Effector memory CD4-positive, alpha-beta T cell (primary cell): Measurements from ENCODE around the gene NEUROG1.
A peak's percentile ranks its signal among the peaks of the same experiment; 100 is the strongest.

ENCODE experiments used
- DNase-seq, 3 donors: peaks; one replicate each; pipeline ENCODE4 v3.0.0-alpha.2; 2020
- H3K27ac ChIP-seq: 2 replicates; pipeline ENCODE4 v1.7.0; 2013; ENCODE audit warnings: mild to moderate bottlenecking, low read length, moderate library complexity; ENCODE audit not compliant: insufficient read depth, poor library complexity, severe bottlenecking
- H3K27me3 ChIP-seq: replicated peaks from 2 replicates; pipeline ENCODE4 v1.7.0; 2013; ENCODE audit warnings: mild to moderate bottlenecking, low read length; ENCODE audit not compliant: insufficient read depth, control insufficient read depth, poor library complexity, severe bottlenecking
- H3K36me3 ChIP-seq: 2 replicates; pipeline ENCODE4 v1.7.0; 2013; ENCODE audit warnings: mild to moderate bottlenecking, low read length, moderate library complexity; ENCODE audit not compliant: control insufficient read depth, insufficient read depth
- H3K4me1 ChIP-seq: 2 replicates; pipeline ENCODE4 v1.7.0; 2013; ENCODE audit warnings: low read length, mild to moderate bottlenecking; ENCODE audit not compliant: control insufficient read depth, insufficient read depth, poor library complexity, severe bottlenecking
- H3K4me3 ChIP-seq: 2 replicates; pipeline ENCODE4 v1.7.0; 2013; ENCODE audit warnings: low read length, low read depth, mild to moderate bottlenecking; ENCODE audit not compliant: insufficient read depth, poor library complexity, severe bottlenecking
- H3K9me3 ChIP-seq: 2 replicates; pipeline ENCODE4 v1.7.0; 2013; ENCODE audit warnings: mild to moderate bottlenecking, low read length, moderate library complexity; ENCODE audit not compliant: control insufficient read depth

Gene NEUROG1

GRCh38 chr5:135551593-135552447 is 16.1 kb upstream of the NEUROG1 start:
- Histone ChIP-seq H3K27ac (no peak overlapping the region), H3K4me3 (no peak overlapping the region), H3K27me3 (peaks cover 4% of the 10 kb centered on the region), H3K36me3 (no peaks in the 10 kb centered on the region), H3K4me1 (no peaks in the 10 kb centered on the region), H3K9me3 (no peaks in the 10 kb centered on the region)
- DNase-seq = peak in 1 of 3 donors; percentile 13

GRCh38 chr5:135549413-135549812 is 13.6 kb upstream of the NEUROG1 start:
- H3K27ac ChIP-seq = no peak overlapping the region

GRCh38 chr5:135547590-135548254 is 12.0 kb upstream of the NEUROG1 start:
- DNase-seq = no peak
- Histone ChIP-seq H3K27me3 (peaks cover 37% of the 10 kb centered on the region), H3K27ac (no peak overlapping the region), H3K4me1 (peaks cover 5% of the 10 kb centered on the region), H3K36me3 (no peaks in the 10 kb centered on the region), H3K9me3 (no peaks in the 10 kb centered on the region), H3K4me3 (no peak overlapping the region)

More at GRCh38 chr5:135549413-135549812, 13.6 kb upstream of the NEUROG1 start:
- no peaks in the 10 kb centered on the region for H3K9me3 ChIP-seq
- no peaks in the 10 kb centered on the region for H3K4me1 ChIP-seq
- no peak overlapping the region for H3K4me3 ChIP-seq
- DNase-seq = no peak
- H3K27me3 ChIP-seq = peaks cover 21% of the 10 kb centered on the region
- no peaks in the 10 kb centered on the region for H3K36me3 ChIP-seq

GRCh38 chr5:135546912-135547311 is 11.1 kb upstream of the NEUROG1 start:
- Histone ChIP-seq H3K4me1 (peaks cover 5% of the 10 kb centered on the region), H3K27me3 (peaks cover 37% of the 10 kb centered on the region), H3K36me3 (no peaks in the 10 kb centered on the region), H3K27ac (no peak overlapping the region), H3K4me3 (no peak overlapping the region), H3K9me3 (no peaks in the 10 kb centered on the region)
- no peak for DNase-seq

GRCh38 chr5:135546101-135546500 is 10.3 kb upstream of the NEUROG1 start:
- peaks cover 5% of the 10 kb centered on the region for H3K4me1 ChIP-seq
- H3K36me3 ChIP-seq = no peaks in the 10 kb centered on the region
- DNase-seq = no peak
- H3K4me3 ChIP-seq = no peak overlapping the region
- peaks cover 37% of the 10 kb centered on the region for H3K27me3 ChIP-seq
- H3K9me3 ChIP-seq = no peaks in the 10 kb centered on the region
- no peak overlapping the region for H3K27ac ChIP-seq

GRCh38 chr5:135545099-135545498 is 9.3 kb upstream of the NEUROG1 start:
- H3K27ac ChIP-seq = no peak overlapping the region
- no peaks in the 10 kb centered on the region for H3K9me3 ChIP-seq
- H3K4me1 ChIP-seq = peaks cover 5% of the 10 kb centered on the region
- no peaks in the 10 kb centered on the region for H3K36me3 ChIP-seq
- no peak for DNase-seq
- no peak overlapping the region for H3K4me3 ChIP-seq
- H3K27me3 ChIP-seq = peaks cover 33% of the 10 kb centered on the region

GRCh38 chr5:135543485-135544304 is 7.9 kb upstream of the NEUROG1 start:
- H3K9me3 ChIP-seq = no peaks in the 10 kb centered on the region
- peaks cover 5% of the 10 kb centered on the region for H3K4me1 ChIP-seq
- H3K27me3 ChIP-seq = peaks cover 42% of the 10 kb centered on the region
- no peaks in the 10 kb centered on the region for H3K36me3 ChIP-seq
- H3K27ac ChIP-seq = no peak overlapping the region
- peak overlapping the region; percentile 59 for H3K4me3 ChIP-seq
- DNase-seq = no peak

- H3K4me3 ChIP-seq = peak overlapping the region; percentile 59
- DNase-seq = no peak
- H3K9me3 ChIP-seq = no peaks in the 10 kb centered on the region
- H3K27me3 ChIP-seq = peaks cover 42% of the 10 kb centered on the region
- H3K4me1 ChIP-seq = peaks cover 5% of the 10 kb centered on the region
- no peaks in the 10 kb centered on the region for H3K36me3 ChIP-seq
- H3K27ac ChIP-seq = no peak overlapping the region
Observed at GRCh38 chr5:135543001-135543484, 7.3 kb upstream of the NEUROG1 start.

- Histone ChIP-seq H3K4me1 (peaks cover 5% of the 10 kb centered on the region), H3K9me3 (no peaks in the 10 kb centered on the region), H3K27ac (no peak overlapping the region), H3K36me3 (no peaks in the 10 kb centered on the region), H3K27me3 (peaks cover 45% of the 10 kb centered on the region), H3K4me3 (no peak overlapping the region)
- no peak for DNase-seq
Observed at GRCh38 chr5:135541807-135542502, 6.2 kb upstream of the NEUROG1 start.
